ENCODE data around the gene MSRB1.
A peak's percentile ranks its signal among the peaks of the same experiment; 100 is the strongest.

The MSRB1 gene

GRCh38 chr16:1979271-1980029 is 36.5 kb upstream of the MSRB1 start:
- Histone ChIP-seq H3K27ac (replicated peaks; ENCODE audit: low read length) (no peak overlapping the region), H3K4me3 (ENCODE audit: low read length in 2 of 2) (peak overlapping the region in 1 of 2 donors; percentile 56), H3K27me3 (ENCODE audit: control insufficient read depth in 3 of 3, insufficient read depth in 3 of 3, low read depth in 1 of 3, low read length in 3 of 3) (peaks cover 0 to 50% (median 18%) of the 10 kb centered on the region in 3 experiments)

GRCh38 chr16:1978476-1979120 is 35.6 kb upstream of the MSRB1 start:
- Histone ChIP-seq H3K4me3 (ENCODE audit: low read length in 2 of 2) (no peak overlapping the region), H2BK12ac (ENCODE audit: low read length) (peak overlapping the region; percentile 90), H2AFZ (ENCODE audit: low read length) (no peak overlapping the region), H3K4me2 (ENCODE audit: insufficient read depth, low read length, poor library complexity, severe bottlenecking) (no peak overlapping the region), H3K36me3 (replicated peaks in 1 of 2; ENCODE audit: control insufficient read depth in 2 of 2, insufficient read depth in 2 of 2, low read length in 2 of 2) (peaks cover 31 to 47% of the 10 kb centered on the region in 2 donors), H3K14ac (ENCODE audit: low read length) (no peak overlapping the region), H4K8ac (ENCODE audit: low read depth, low read length) (no peak overlapping the region), H2BK120ac (ENCODE audit: low read depth, low read length) (no peak overlapping the region), H3K4ac (ENCODE audit: low read length) (no peak overlapping the region), H4K91ac (ENCODE audit: low read depth, low read length, poor library complexity) (no peak overlapping the region), H3K27me3 (ENCODE audit: control insufficient read depth in 3 of 3, insufficient read depth in 3 of 3, low read depth in 1 of 3, low read length in 3 of 3) (peaks cover 0 to 50% (median 18%) of the 10 kb centered on the region in 3 experiments), H3K18ac (ENCODE audit: low read length) (no peak overlapping the region), H3K23ac (ENCODE audit: low read depth, low read length, poor library complexity) (peak overlapping the region; percentile 99), H3K9ac (ENCODE audit: low read depth, low read length, poor library complexity) (peak overlapping the region; percentile 21), H3K27ac (replicated peaks; ENCODE audit: low read length) (no peak overlapping the region), H2BK15ac (ENCODE audit: low read length) (no peak overlapping the region), H3K79me1 (ENCODE audit: low read depth, low read length) (peaks cover 12% of the 10 kb centered on the region), H3K9me3 (replicated peaks in 1 of 2; ENCODE audit: control insufficient read depth in 2 of 2, insufficient read depth in 1 of 2, low read depth in 1 of 2, low read length in 2 of 2) (no peaks in the 10 kb centered on the region), H2BK5ac (ENCODE audit: low read length) (no peak overlapping the region), H2AK5ac (ENCODE audit: low read depth, low read length) (peak overlapping the region; percentile 75), H3K4me1 (ENCODE audit: control insufficient read depth in 2 of 2, insufficient read depth in 1 of 2, low read depth in 1 of 2, low read length in 2 of 2) (peaks cover 10 to 24% of the 10 kb centered on the region in 2 donors)
- no CpG with 5 or more reads among the region's 37 CpGs for WGBS, 2 donors (ENCODE audit: extremely low coverage in 2 of 2, insufficient read length in 2 of 2, insufficient replicate concordance in 1 of 2)
- DNase-seq (ENCODE audit: low spot score) = no peak

More at GRCh38 chr16:1979271-1980029, 36.5 kb upstream of the MSRB1 start:
- Histone ChIP-seq H3K9ac (ENCODE audit: low read depth, low read length, poor library complexity) (peak overlapping the region; percentile 60), H3K79me1 (ENCODE audit: low read depth, low read length) (peaks cover 10% of the 10 kb centered on the region), H4K91ac (ENCODE audit: low read depth, low read length, poor library complexity) (no peak overlapping the region), H3K4me2 (ENCODE audit: insufficient read depth, low read length, poor library complexity, severe bottlenecking) (peak overlapping the region; percentile 23), H2BK15ac (ENCODE audit: low read length) (peak overlapping the region; percentile 85), H2BK120ac (ENCODE audit: low read depth, low read length) (peak overlapping the region; percentile 94), H2AFZ (ENCODE audit: low read length) (no peak overlapping the region), H3K14ac (ENCODE audit: low read length) (peak overlapping the region; percentile 94), H2BK5ac (ENCODE audit: low read length) (peak overlapping the region; percentile 66), H3K4ac (ENCODE audit: low read length) (no peak overlapping the region), H3K23ac (ENCODE audit: low read depth, low read length, poor library complexity) (peak overlapping the region; percentile 99), H2AK5ac (ENCODE audit: low read depth, low read length) (peak overlapping the region; percentile 75), H3K4me1 (ENCODE audit: control insufficient read depth in 2 of 2, insufficient read depth in 1 of 2, low read depth in 1 of 2, low read length in 2 of 2) (peaks cover 10 to 24% of the 10 kb centered on the region in 2 donors), H4K8ac (ENCODE audit: low read depth, low read length) (no peak overlapping the region), H3K18ac (ENCODE audit: low read length) (peak overlapping the region; percentile 70), H2BK12ac (ENCODE audit: low read length) (peak overlapping the region; percentile 16), H3K36me3 (replicated peaks in 1 of 2; ENCODE audit: control insufficient read depth in 2 of 2, insufficient read depth in 2 of 2, low read length in 2 of 2) (peaks cover 31 to 43% of the 10 kb centered on the region in 2 donors), H3K9me3 (replicated peaks in 1 of 2; ENCODE audit: control insufficient read depth in 2 of 2, insufficient read depth in 1 of 2, low read depth in 1 of 2, low read length in 2 of 2) (no peaks in the 10 kb centered on the region)
- no peak for DNase-seq (ENCODE audit: low spot score)
- no CpG with 5 or more reads among the region's 70 CpGs for WGBS, 2 donors (ENCODE audit: extremely low coverage in 2 of 2, insufficient read length in 2 of 2, insufficient replicate concordance in 1 of 2)

- WGBS, 2 donors (ENCODE audit: extremely low coverage in 2 of 2, insufficient read length in 2 of 2, insufficient replicate concordance in 1 of 2) = no CpG with 5 or more reads among the region's 18 CpGs
- Histone ChIP-seq H3K27me3 (ENCODE audit: control insufficient read depth in 3 of 3, insufficient read depth in 3 of 3, low read depth in 1 of 3, low read length in 3 of 3) (peaks cover 0 to 48% (median 18%) of the 10 kb centered on the region in 3 experiments), H2AFZ (ENCODE audit: low read length) (no peak overlapping the region)
Observed at GRCh38 chr16:1977875-1978268, 34.9 kb upstream of the MSRB1 start.

More at GRCh38 chr16:1977875-1978268, 34.9 kb upstream of the MSRB1 start:
- peak overlapping the region; percentile 50 for H3K9ac ChIP-seq (ENCODE audit: low read depth, low read length, poor library complexity)
- H3K36me3 ChIP-seq (replicated peaks in 1 of 2; ENCODE audit: control insufficient read depth in 2 of 2, insufficient read depth in 2 of 2, low read length in 2 of 2) = peaks cover 31 to 47% of the 10 kb centered on the region in 2 donors
- H4K91ac ChIP-seq (ENCODE audit: low read depth, low read length, poor library complexity) = no peak overlapping the region
- H3K14ac ChIP-seq (ENCODE audit: low read length) = no peak overlapping the region
- DNase-seq (ENCODE audit: low spot score) = no peak
- no peak overlapping the region for H3K27ac ChIP-seq (replicated peaks; ENCODE audit: low read length)
- H3K79me1 ChIP-seq (ENCODE audit: low read depth, low read length) = peaks cover 12% of the 10 kb centered on the region
- no peak overlapping the region for H3K4me2 ChIP-seq (ENCODE audit: insufficient read depth, low read length, poor library complexity, severe bottlenecking)
- no peak overlapping the region for H3K4me3 ChIP-seq (ENCODE audit: low read length in 2 of 2)
- no peak overlapping the region for H3K4ac ChIP-seq (ENCODE audit: low read length)
- H3K23ac ChIP-seq (ENCODE audit: low read depth, low read length, poor library complexity) = peak overlapping the region; percentile 43
- H2BK5ac ChIP-seq (ENCODE audit: low read length) = no peak overlapping the region
- H2BK12ac ChIP-seq (ENCODE audit: low read length) = no peak overlapping the region
- H3K18ac ChIP-seq (ENCODE audit: low read length) = no peak overlapping the region
- H2BK15ac ChIP-seq (ENCODE audit: low read length) = no peak overlapping the region
- peaks cover 10 to 22% of the 10 kb centered on the region in 2 donors for H3K4me1 ChIP-seq (ENCODE audit: control insufficient read depth in 2 of 2, insufficient read depth in 1 of 2, low read depth in 1 of 2, low read length in 2 of 2)
- H2AK5ac ChIP-seq (ENCODE audit: low read depth, low read length) = no peak overlapping the region
- no peak overlapping the region for H4K8ac ChIP-seq (ENCODE audit: low read depth, low read length)
- no peak overlapping the region for H2BK120ac ChIP-seq (ENCODE audit: low read depth, low read length)
- no peaks in the 10 kb centered on the region for H3K9me3 ChIP-seq (replicated peaks in 1 of 2; ENCODE audit: control insufficient read depth in 2 of 2, insufficient read depth in 1 of 2, low read depth in 1 of 2, low read length in 2 of 2)
